GM19238 (cell line): ENCODE measurements around the gene KCNAB2.

Experiments used
- DNase-seq: peaks from one replicate; pipeline ENCODE4 v3.0.0; 2011; ENCODE audit warnings: low spot score; ENCODE audit not compliant: insufficient read length

The KCNAB2 gene

GRCh38 chr1:6077919-6078318, 32.2 kb downstream of the KCNAB2 start:
- DNase-seq: no peak

GRCh38 chr1:6080469-6080868, 34.8 kb downstream of the KCNAB2 start:
- DNase-seq: no peak

DNA sequence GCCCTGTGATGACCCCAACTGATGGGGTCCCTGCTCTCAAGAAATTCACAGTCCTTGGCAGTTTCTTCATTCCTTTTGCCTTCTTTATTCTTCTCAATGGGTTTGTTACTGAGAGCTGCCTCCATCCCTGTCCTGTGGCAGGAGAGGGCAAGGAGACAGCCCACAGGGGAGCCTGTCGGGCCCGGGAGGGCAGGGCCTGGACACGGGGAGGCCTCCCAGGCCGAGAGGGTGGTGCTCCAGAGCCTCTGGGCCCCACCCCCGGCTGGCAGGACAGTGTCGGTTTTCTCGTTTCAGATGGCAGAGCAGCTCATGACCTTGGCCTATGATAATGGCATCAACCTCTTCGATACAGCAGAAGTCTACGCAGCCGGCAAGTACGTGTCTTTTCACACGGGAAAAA, 36.2 kb downstream of the KCNAB2 start:
- no peak for DNase-seq

DNA sequence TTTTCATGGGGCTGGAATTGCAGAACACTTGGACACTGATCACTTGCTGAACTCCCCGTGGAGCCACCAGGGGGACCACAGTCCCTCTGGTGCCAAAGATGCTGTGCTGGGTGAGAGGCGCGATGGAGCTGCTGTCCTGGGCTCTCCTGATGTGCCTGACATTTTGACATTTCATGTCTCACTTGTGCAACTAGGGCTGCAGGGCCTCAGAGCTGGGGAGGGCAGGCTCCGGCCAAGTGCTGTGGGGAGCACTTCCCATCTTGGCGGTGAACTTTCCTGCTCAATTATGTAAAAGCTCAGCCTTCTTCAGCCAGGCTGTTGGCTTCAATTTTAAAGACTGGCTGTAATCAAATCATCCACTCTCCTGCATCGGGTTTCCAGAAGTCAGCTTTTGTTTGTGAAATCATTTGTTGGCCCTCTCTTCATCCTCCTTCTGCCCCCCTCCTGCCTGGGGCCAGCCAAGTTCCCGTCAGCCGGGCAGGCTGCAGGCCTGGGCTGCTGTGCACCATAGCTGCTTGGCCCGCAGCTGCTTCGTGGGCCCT, 36.8 kb downstream of the KCNAB2 start:
- no peak for DNase-seq

- no peak for DNase-seq
Observed at GRCh38 chr1:6083385-6083784, 37.7 kb downstream of the KCNAB2 start.

- DNase-seq: no peak
Observed at GRCh38 chr1:6083801-6084446, 38.2 kb downstream of the KCNAB2 start.

- no peak for DNase-seq
Observed at GRCh38 chr1:6084781-6085495, 39.2 kb downstream of the KCNAB2 start.

DNA sequence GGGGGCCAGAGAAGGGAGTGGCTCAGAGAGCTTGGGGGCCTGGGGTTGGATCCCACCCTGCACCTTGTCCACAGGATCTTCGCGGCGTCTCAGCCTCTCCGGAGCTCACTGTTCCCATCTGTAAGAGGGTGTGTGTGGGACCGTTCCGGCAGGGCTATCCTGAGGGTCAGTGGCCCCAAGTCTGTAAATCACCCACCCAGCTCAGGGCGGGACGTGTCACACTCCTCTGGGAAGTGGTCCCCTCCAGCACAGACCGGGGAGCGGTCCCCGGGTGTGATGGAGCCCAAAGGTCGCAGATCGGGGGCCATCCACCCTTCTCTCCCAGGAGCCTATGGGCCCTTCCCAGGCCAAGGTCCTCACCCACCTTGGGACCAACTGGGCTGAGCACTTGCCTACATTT, 40.0 kb downstream of the KCNAB2 start:
- DNase-seq: no peak

- DNase-seq: no peak
Observed at GRCh38 chr1:6086358-6086757, 40.7 kb downstream of the KCNAB2 start.

GRCh38 chr1:6086762-6087376, 41.2 kb downstream of the KCNAB2 start:
- DNase-seq: no peak

DNA sequence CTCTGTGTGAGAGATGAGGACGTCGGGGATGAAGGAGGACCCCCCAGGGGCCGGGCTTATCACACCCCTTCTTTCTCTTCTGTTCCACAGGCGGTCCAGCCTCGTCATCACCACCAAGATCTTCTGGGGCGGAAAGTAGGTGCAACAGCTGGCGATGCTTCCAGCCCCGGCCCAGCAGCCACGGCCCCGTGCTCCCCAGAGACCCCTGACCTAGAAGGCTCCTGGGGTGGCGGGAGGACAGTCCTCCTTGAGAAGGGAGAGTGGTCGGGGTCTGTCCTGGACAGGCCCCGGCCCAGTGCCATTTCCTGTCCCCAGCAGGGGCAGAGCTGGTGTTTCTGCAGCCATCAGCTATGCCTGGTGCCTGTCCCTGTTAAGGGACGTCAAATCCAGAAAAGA, 41.7 kb downstream of the KCNAB2 start:
- no peak for DNase-seq

DNA sequence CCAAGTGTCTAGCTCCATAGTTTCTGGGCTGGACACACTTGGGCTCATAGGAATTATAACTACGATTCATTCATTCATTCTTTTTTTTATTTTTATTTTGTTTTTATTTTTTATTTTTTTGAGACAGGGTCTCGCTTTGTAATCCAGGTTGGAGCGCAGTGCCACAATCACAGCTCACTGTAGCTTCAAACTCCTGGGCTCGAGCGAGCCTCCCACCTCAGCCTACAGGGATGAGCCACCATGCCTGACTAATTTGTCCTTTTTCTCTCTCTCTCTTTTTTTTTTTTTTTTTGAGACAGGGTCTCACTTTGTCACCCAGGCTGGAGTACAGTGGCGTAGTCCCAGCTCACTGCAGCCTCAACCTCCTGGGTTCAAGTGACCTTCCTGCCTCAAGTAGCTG, 42.3 kb downstream of the KCNAB2 start:
- DNase-seq: no peak

GRCh38 chr1:6088956-6089355, 43.3 kb downstream of the KCNAB2 start:
- DNase-seq: no peak

GRCh38 chr1:6090288-6090687, 44.6 kb downstream of the KCNAB2 start:
- no peak for DNase-seq

GRCh38 chr1:6090996-6091822, 45.5 kb downstream of the KCNAB2 start:
- DNase-seq: no peak

DNA sequence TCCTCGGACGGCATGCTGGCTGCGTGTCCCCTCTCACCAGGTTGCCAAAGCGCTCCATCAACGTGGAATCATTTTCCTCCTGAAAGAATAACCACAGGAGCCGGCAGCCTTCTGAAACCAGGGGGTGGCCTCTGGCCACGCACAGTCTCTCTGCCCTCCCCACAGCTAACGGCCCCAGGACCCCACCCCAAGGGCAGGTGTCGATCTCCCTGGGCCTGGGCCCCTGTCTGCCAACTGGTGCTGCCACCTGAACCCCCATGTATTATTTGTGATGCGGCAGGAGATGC, 46.1 kb downstream of the KCNAB2 start:
- DNase-seq: no peak

- DNase-seq: no peak
Observed at GRCh38 chr1:6092211-6092610, 46.5 kb downstream of the KCNAB2 start.

GRCh38 chr1:6093071-6093470, 47.4 kb downstream of the KCNAB2 start:
- no peak for DNase-seq

DNA sequence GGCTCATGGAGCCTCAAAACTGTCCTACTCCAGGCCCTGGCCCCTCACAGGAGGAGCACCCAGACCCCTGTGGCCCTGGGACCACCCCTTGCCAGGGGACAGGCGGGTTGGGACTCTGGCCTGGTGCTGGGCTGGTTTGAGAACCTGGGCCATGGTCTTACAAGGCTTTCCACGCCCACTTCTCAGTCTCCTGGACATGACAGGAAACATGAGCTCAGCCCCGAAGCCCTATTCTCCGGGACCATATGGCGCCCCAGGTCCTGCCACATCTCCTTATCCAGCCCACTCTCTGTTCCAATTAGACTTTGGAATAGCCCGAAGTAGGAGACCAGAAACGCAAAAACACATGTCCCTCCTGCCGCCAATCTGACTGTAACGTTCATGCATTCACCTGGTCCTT, 47.9 kb downstream of the KCNAB2 start:
- no peak for DNase-seq

- DNase-seq: no peak
Observed at GRCh38 chr1:6094246-6094645, 48.6 kb downstream of the KCNAB2 start.

GRCh38 chr1:6094801-6095505, 49.3 kb downstream of the KCNAB2 start:
- no peak for DNase-seq
